ENCODE measurements around the gene MED12L. TPM values are rescaled to one million over a fixed set of nuclear protein-coding genes. Genes with fewer than 3 reads are reported as not detected.

The MED12L gene
- polyA plus RNA-seq, 1 of the 3 experiments (the other 2 are of a cell fraction), result 0.03 TPM

DNA sequence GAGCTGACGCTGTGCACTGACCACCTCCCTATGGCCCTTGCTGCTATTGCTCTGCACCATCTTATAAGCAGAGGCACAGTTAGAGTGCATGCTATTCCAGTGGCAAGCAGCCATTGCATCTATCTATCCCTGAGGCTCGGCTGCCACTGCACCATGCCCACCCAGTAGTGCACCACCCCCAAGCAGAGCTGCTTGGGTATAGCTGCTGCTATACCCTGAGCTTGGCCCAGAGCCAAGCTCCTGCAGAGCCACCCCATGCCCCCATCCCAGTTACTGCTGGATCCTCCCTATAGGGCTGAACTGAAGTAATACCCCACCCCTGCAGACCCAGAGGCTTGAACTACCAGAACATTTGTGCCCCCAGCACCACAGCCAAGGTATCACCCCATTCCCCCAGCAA lies 395.0 kb downstream of the MED12L start:
- Histone ChIP-seq H3K4me2 (no peak overlapping the region), H3K9me2 (no peaks in the 10 kb centered on the region), H3K27me3 (ENCODE audit: insufficient read depth) (no peaks in the 10 kb centered on the region), H4K20me1 (ENCODE audit: insufficient read depth) (peaks cover 3% of the 10 kb centered on the region; the same call in 1 of the 2 replicates), H3K9me3 (no peaks in the 10 kb centered on the region; the same call in 1 of the 2 replicates), H3F3A (replicated peaks; ENCODE audit: insufficient read depth) (no peaks in the 10 kb centered on the region), H3K4me3 (ENCODE audit: low read depth in 2 of 2, low read length in 1 of 2) (no peak overlapping the region), H3K27ac (ENCODE audit: low read depth in 2 of 2, low read length in 1 of 2) (no peak overlapping the region), H3K79me2 (ENCODE audit: insufficient read depth) (no peaks in the 10 kb centered on the region), H2AFZ (ENCODE audit: low read depth) (no peak overlapping the region), H3K36me3 (replicated peaks in 1 of 2; ENCODE audit: control insufficient read depth in 1 of 2, insufficient read depth in 2 of 2, low read length in 1 of 2) (no peaks in the 10 kb centered on the region), H3K9ac (no peak overlapping the region), H3K4me1 (ENCODE audit: control insufficient read depth in 1 of 2, insufficient read depth in 2 of 2, low read depth in 1 of 2, low read length in 1 of 2) (peaks cover 0 to 8% of the 10 kb centered on the region in 2 experiments; a peak in 2 of 4 replicates)
- ChIA-PET POLR2A (no interaction called here), CTCF (interaction anchor here (1.0 to 9.0 kb wide), 3 partner anchors 12 to 358 kb away, joined by 3 to 57 read pairs (median 4); no protein-coding TSS in a partner anchor)
- no peak for DNase-seq
- TF ChIP-seq, protein P1, sequence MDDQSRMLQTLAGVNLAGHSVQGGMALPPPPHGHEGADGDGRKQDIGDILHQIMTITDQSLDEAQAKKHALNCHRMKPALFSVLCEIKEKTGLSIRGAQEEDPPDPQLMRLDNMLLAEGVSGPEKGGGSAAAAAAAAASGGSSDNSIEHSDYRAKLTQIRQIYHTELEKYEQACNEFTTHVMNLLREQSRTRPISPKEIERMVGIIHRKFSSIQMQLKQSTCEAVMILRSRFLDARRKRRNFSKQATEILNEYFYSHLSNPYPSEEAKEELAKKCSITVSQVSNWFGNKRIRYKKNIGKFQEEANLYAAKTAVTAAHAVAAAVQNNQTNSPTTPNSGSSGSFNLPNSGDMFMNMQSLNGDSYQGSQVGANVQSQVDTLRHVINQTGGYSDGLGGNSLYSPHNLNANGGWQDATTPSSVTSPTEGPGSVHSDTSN (IDR thresholded peaks at IDR 0.05), result no peak
- TF ChIP-seq ELF1 (IDR thresholded peaks at IDR 0.05), result no peak
- no peak for TF ChIP-seq RAD21 (IDR thresholded peaks at IDR 0.05; ENCODE audit: low read length)
- TF ChIP-seq MEF2A (IDR thresholded peaks at IDR 0.05; ENCODE audit: borderline replicate concordance, low read depth), result no peak
- TF ChIP-seq, protein P2, sequence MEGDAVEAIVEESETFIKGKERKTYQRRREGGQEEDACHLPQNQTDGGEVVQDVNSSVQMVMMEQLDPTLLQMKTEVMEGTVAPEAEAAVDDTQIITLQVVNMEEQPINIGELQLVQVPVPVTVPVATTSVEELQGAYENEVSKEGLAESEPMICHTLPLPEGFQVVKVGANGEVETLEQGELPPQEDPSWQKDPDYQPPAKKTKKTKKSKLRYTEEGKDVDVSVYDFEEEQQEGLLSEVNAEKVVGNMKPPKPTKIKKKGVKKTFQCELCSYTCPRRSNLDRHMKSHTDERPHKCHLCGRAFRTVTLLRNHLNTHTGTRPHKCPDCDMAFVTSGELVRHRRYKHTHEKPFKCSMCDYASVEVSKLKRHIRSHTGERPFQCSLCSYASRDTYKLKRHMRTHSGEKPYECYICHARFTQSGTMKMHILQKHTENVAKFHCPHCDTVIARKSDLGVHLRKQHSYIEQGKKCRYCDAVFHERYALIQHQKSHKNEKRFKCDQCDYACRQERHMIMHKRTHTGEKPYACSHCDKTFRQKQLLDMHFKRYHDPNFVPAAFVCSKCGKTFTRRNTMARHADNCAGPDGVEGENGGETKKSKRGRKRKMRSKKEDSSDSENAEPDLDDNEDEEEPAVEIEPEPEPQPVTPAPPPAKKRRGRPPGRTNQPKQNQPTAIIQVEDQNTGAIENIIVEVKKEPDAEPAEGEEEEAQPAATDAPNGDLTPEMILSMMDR (IDR thresholded peaks at IDR 0.05), result no peak
- TF ChIP-seq YY1 (IDR thresholded peaks at IDR 0.05; ENCODE audit: low read depth), result no peak
- TF ChIP-seq GABPA (IDR thresholded peaks at IDR 0.05; ENCODE audit: low read depth), result no peak
- WGBS (ENCODE audit: low lambda C conversion rate), result 19% methylated on average over 2 of the region's 2 CpGs

DNA sequence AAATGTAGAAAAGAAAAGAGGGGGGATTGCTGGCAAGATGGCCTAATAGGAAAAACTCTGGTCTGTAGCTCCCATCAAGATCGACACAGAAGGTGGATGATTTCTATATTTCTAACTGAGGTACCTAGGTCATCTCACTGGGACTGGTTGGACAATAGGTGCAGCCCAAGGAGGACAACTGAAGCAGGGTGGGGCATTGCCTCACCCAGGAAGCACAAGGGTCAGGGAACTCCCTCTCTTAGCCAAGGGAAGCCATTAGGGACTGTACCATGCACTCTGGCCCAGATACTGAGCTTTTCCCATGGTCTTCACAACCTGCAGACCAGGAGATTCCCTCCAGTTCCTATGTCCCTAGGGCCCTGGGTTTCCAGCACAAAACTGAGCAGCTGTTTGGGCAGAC lies 398.0 kb downstream of the MED12L start:
- Histone ChIP-seq H2AFZ (ENCODE audit: low read depth) (no peak overlapping the region), H3K9me3 (no peaks in the 10 kb centered on the region; the same call in 1 of the 2 replicates), H3K79me2 (ENCODE audit: insufficient read depth) (no peaks in the 10 kb centered on the region; the same call in 1 of the 2 replicates), H4K20me1 (ENCODE audit: insufficient read depth) (no peaks in the 10 kb centered on the region; the same call in 1 of the 2 replicates), H3K4me3 (ENCODE audit: low read depth in 2 of 2, low read length in 1 of 2) (no peak overlapping the region), H3K4me2 (no peak overlapping the region), H3K27me3 (ENCODE audit: insufficient read depth) (no peaks in the 10 kb centered on the region), H3K4me1 (ENCODE audit: control insufficient read depth in 1 of 2, insufficient read depth in 2 of 2, low read depth in 1 of 2, low read length in 1 of 2) (peaks cover 0 to 1% of the 10 kb centered on the region in 2 experiments; a peak in 1 of 4 replicates), H3K27ac (ENCODE audit: low read depth in 2 of 2, low read length in 1 of 2) (no peak overlapping the region), H3K9ac (no peak overlapping the region), H3F3A (replicated peaks; ENCODE audit: insufficient read depth) (no peaks in the 10 kb centered on the region), H3K36me3 (replicated peaks in 1 of 2; ENCODE audit: control insufficient read depth in 1 of 2, insufficient read depth in 2 of 2, low read length in 1 of 2) (no peaks in the 10 kb centered on the region), H3K9me2 (no peaks in the 10 kb centered on the region)
- ChIA-PET CTCF (interaction anchor here (0.6 to 9.0 kb wide), 6 partner anchors 10 to 76 kb away, joined by 3 to 57 read pairs (median 3); no protein-coding TSS in a partner anchor), POLR2A (no interaction called here)
- WGBS (ENCODE audit: low lambda C conversion rate), result 25% methylated on average over 1 of the region's 1 CpG
- DNase-seq, result no peak
- TF ChIP-seq, protein P2 (IDR thresholded peaks at IDR 0.05), result no peak
- TF ChIP-seq JUND (IDR thresholded peaks at IDR 0.05) (no peak), ELF1 (IDR thresholded peaks at IDR 0.05) (no peak), RAD21 (IDR thresholded peaks at IDR 0.05; ENCODE audit: low read length) (no peak), YY1 (IDR thresholded peaks at IDR 0.05; ENCODE audit: low read depth) (no peak), MEF2A (IDR thresholded peaks at IDR 0.05; ENCODE audit: borderline replicate concordance, low read depth) (no peak), FOXJ3 (CRISPR knock-in tag; IDR thresholded peaks at IDR 0.05) (no peak), FOSL2 (IDR thresholded peaks at IDR 0.05; ENCODE audit: borderline replicate concordance, low read depth) (no peak), TEAD4 (IDR thresholded peaks at IDR 0.05; ENCODE audit: borderline replicate concordance, insufficient read depth) (no peak), SMC3 (IDR thresholded peaks at IDR 0.05; ENCODE audit: low read depth, low read length) (no peak), EP300 (IDR thresholded peaks at IDR 0.05; ENCODE audit: borderline replicate concordance in 1 of 2, low read depth in 1 of 2, low read length in 1 of 2) (no peak), MXI1 (IDR thresholded peaks at IDR 0.05; ENCODE audit: low read depth, low read length) (no peak), GABPA (IDR thresholded peaks at IDR 0.05; ENCODE audit: low read depth) (no peak), CHD2 (IDR thresholded peaks at IDR 0.05; ENCODE audit: low read length, partially characterized antibody) (no peak)
- TF ChIP-seq, protein P3, sequence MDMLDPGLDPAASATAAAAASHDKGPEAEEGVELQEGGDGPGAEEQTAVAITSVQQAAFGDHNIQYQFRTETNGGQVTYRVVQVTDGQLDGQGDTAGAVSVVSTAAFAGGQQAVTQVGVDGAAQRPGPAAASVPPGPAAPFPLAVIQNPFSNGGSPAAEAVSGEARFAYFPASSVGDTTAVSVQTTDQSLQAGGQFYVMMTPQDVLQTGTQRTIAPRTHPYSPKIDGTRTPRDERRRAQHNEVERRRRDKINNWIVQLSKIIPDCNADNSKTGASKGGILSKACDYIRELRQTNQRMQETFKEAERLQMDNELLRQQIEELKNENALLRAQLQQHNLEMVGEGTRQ (IDR thresholded peaks at IDR 0.05; ENCODE audit: borderline replicate concordance, low read depth, low read length), result no peak
- TF ChIP-seq, protein P4, sequence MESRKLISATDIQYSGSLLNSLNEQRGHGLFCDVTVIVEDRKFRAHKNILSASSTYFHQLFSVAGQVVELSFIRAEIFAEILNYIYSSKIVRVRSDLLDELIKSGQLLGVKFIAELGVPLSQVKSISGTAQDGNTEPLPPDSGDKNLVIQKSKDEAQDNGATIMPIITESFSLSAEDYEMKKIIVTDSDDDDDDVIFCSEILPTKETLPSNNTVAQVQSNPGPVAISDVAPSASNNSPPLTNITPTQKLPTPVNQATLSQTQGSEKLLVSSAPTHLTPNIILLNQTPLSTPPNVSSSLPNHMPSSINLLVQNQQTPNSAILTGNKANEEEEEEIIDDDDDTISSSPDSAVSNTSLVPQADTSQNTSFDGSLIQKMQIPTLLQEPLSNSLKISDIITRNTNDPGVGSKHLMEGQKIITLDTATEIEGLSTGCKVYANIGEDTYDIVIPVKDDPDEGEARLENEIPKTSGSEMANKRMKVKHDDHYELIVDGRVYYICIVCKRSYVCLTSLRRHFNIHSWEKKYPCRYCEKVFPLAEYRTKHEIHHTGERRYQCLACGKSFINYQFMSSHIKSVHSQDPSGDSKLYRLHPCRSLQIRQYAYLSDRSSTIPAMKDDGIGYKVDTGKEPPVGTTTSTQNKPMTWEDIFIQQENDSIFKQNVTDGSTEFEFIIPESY (IDR thresholded peaks at IDR 0.05; ENCODE audit: borderline replicate concordance, low read depth), result no peak
- TF ChIP-seq, protein P5, sequence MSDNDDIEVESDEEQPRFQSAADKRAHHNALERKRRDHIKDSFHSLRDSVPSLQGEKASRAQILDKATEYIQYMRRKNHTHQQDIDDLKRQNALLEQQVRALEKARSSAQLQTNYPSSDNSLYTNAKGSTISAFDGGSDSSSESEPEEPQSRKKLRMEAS (IDR thresholded peaks at IDR 0.05; ENCODE audit: low read depth), result no peak

Data from SK-N-SH (cell line).